Measurements from ENCODE around the gene SUSD5. TPM values are rescaled to one million over a fixed set of nuclear protein-coding genes. Genes with fewer than 3 reads are reported as not detected.

The SUSD5 gene
- total RNA-seq, 1 experiment from 2014 or later, result not detected

DNA sequence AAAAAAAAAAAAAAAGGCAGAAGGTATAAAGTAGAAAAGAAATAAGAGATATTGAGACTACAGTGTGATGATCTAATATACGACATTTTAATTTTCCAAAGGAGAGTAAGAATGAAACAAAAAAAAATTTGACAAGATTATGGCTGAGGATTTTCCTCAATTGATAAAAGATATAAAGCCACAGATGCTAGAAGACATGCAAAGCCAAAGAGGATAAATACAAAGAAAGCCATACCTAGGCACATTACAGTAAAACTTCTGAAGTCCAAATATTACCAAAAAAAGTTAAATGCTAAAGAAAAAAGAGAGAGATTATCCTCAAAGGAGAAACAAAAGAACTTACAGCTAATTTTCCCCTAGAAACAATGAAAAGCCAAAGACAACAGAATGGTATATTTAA is 20.3 kb upstream of the SUSD5 start:
- Histone ChIP-seq H3K27ac (ENCODE audit: low read length) (no peak overlapping the region), H3K79me2 (ENCODE audit: low read length) (no peaks in the 10 kb centered on the region), H3K36me3 (ENCODE audit: low read depth, low read length) (no peaks in the 10 kb centered on the region), H2AFZ (ENCODE audit: low read length) (no peak overlapping the region), H3K9me3 (ENCODE audit: low read length) (no peaks in the 10 kb centered on the region), H4K20me1 (ENCODE audit: low read length) (no peaks in the 10 kb centered on the region), H3K9me2 (replicated peaks; ENCODE audit: low read length) (no peaks in the 10 kb centered on the region), H3K9ac (ENCODE audit: low read length) (no peak overlapping the region), H3F3A (ENCODE audit: low read length, unreplicated experiment) (no peaks in the 10 kb centered on the region), H3K4me1 (ENCODE audit: insufficient read depth, low read length) (no peaks in the 10 kb centered on the region), H3K27me3 (ENCODE audit: low read length) (no peaks in the 10 kb centered on the region), H3K4me3 (ENCODE audit: low read length) (no peak overlapping the region), H3K4me2 (ENCODE audit: low read length) (no peak overlapping the region)
- ChIA-PET POLR2A (ENCODE audit: unreplicated experiment) (no interaction called here), CTCF (no interaction called here)
- TF ChIP-seq EZH2 (IDR thresholded peaks at IDR 0.05; ENCODE audit: low read length, unreplicated experiment) (no peak), EZH2phosphoT487 (IDR thresholded peaks at IDR 0.05; ENCODE audit: borderline replicate concordance, low read length) (no peak)
- TF ChIP-seq, protein P1, sequence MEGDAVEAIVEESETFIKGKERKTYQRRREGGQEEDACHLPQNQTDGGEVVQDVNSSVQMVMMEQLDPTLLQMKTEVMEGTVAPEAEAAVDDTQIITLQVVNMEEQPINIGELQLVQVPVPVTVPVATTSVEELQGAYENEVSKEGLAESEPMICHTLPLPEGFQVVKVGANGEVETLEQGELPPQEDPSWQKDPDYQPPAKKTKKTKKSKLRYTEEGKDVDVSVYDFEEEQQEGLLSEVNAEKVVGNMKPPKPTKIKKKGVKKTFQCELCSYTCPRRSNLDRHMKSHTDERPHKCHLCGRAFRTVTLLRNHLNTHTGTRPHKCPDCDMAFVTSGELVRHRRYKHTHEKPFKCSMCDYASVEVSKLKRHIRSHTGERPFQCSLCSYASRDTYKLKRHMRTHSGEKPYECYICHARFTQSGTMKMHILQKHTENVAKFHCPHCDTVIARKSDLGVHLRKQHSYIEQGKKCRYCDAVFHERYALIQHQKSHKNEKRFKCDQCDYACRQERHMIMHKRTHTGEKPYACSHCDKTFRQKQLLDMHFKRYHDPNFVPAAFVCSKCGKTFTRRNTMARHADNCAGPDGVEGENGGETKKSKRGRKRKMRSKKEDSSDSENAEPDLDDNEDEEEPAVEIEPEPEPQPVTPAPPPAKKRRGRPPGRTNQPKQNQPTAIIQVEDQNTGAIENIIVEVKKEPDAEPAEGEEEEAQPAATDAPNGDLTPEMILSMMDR (conservative IDR thresholded peaks at IDR 0.05; ENCODE audit: low read depth, low read length), result no peak
- no TSS peak for BruUV-seq (replicated peaks)
- ATAC-seq (no peak), DNase-seq (no peak)
- intact Hi-C loops (cut with micrococcal nuclease), result no loop called here

DNA sequence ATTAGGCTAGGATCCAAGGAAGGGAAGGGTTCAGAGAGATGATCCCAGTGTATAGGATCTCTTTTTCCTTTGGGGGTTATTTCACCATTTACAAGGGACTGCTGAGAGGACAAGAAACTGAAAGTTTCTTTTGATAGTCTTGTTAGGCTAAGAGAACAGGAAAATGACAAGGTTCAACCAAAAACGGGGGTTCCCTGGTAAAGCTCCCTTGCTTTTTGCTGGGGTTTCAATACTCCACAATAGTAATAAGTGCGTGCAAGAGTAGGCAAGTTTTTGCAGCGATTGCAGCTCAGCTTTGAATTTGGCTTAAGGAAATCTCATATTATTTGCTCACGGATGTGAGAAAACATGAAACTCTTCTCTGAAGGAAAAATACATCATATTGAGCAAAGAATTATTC is 18.8 kb upstream of the SUSD5 start:
- CTCF ChIA-PET, result no interaction called here
- intact Hi-C loops (cut with micrococcal nuclease), result no loop called here
- Histone ChIP-seq H3K4me2 (ENCODE audit: low read length) (no peak overlapping the region), H3K9ac (ENCODE audit: low read length) (no peak overlapping the region), H3F3A (ENCODE audit: low read length, unreplicated experiment) (no peaks in the 10 kb centered on the region), H2AFZ (ENCODE audit: low read length) (no peak overlapping the region), H3K27me3 (ENCODE audit: low read length) (no peaks in the 10 kb centered on the region), H3K27ac (ENCODE audit: low read length) (no peak overlapping the region), H3K9me3 (ENCODE audit: low read length) (no peaks in the 10 kb centered on the region), H3K9me2 (replicated peaks; ENCODE audit: low read length) (no peaks in the 10 kb centered on the region), H3K79me2 (ENCODE audit: low read length) (no peaks in the 10 kb centered on the region), H3K36me3 (ENCODE audit: low read depth, low read length) (no peaks in the 10 kb centered on the region), H3K4me3 (ENCODE audit: low read length) (no peak overlapping the region), H3K4me1 (ENCODE audit: insufficient read depth, low read length) (no peaks in the 10 kb centered on the region), H4K20me1 (ENCODE audit: low read length) (no peaks in the 10 kb centered on the region)
- TF ChIP-seq EZH2 (IDR thresholded peaks at IDR 0.05; ENCODE audit: low read length, unreplicated experiment), result no peak
- no peak for TF ChIP-seq EZH2phosphoT487 (IDR thresholded peaks at IDR 0.05; ENCODE audit: borderline replicate concordance, low read length)
- TF ChIP-seq, protein P1 (conservative IDR thresholded peaks at IDR 0.05; ENCODE audit: low read depth, low read length), result no peak
- BruUV-seq (replicated peaks), result no TSS peak
- POLR2A ChIA-PET (ENCODE audit: unreplicated experiment), result no interaction called here
- DNase-seq, result no peak
- no peak for ATAC-seq

DNA sequence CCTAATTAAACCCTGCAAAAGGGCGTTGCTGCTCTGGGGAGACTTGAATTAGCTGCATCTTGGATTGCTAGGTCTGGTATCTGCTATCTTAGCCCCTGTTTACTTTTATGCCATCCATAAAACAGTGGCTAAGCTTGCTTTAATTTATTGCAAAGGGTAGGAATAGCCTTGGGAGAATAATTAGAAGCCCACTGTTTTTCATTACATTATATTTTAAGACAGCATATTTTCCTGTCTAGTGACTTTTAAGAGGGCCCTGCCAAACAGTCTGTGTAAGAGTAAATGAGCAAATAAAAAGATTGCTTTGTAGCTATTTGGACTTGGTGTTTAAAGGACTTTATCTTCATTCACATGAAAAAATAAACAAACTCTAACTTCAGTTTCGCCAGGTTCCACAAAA is 17.4 kb upstream of the SUSD5 start:
- intact Hi-C loops (cut with micrococcal nuclease), result no loop called here
- ChIA-PET POLR2A (ENCODE audit: unreplicated experiment) (no interaction called here), CTCF (no interaction called here)
- no peaks in the 10 kb centered on the region for H3K9me3 ChIP-seq (ENCODE audit: low read length)
- ATAC-seq (no peak), DNase-seq (no peak)
- no peaks in the 10 kb centered on the region for H3K27me3 ChIP-seq (ENCODE audit: low read length)
- H4K20me1 ChIP-seq (ENCODE audit: low read length), result no peaks in the 10 kb centered on the region
- BruUV-seq (replicated peaks), result no TSS peak
- H3F3A ChIP-seq (ENCODE audit: low read length, unreplicated experiment), result no peaks in the 10 kb centered on the region
- H3K4me2 ChIP-seq (ENCODE audit: low read length), result no peak overlapping the region
- no peaks in the 10 kb centered on the region for H3K9me2 ChIP-seq (replicated peaks; ENCODE audit: low read length)
- H3K4me1 ChIP-seq (ENCODE audit: insufficient read depth, low read length), result no peaks in the 10 kb centered on the region
- H3K27ac ChIP-seq (ENCODE audit: low read length), result no peak overlapping the region
- TF ChIP-seq, protein P1 (conservative IDR thresholded peaks at IDR 0.05; ENCODE audit: low read depth, low read length), result no peak
- TF ChIP-seq EZH2phosphoT487 (IDR thresholded peaks at IDR 0.05; ENCODE audit: borderline replicate concordance, low read length) (no peak), EZH2 (IDR thresholded peaks at IDR 0.05; ENCODE audit: low read length, unreplicated experiment) (no peak)
- H3K36me3 ChIP-seq (ENCODE audit: low read depth, low read length), result no peaks in the 10 kb centered on the region
- H3K4me3 ChIP-seq (ENCODE audit: low read length), result no peak overlapping the region
- no peaks in the 10 kb centered on the region for H3K79me2 ChIP-seq (ENCODE audit: low read length)
- no peak overlapping the region for H2AFZ ChIP-seq (ENCODE audit: low read length)
- no peak overlapping the region for H3K9ac ChIP-seq (ENCODE audit: low read length)

All from PC-3 (cell line).